HepG2 (cell line): ENCODE results near the gene PTPRH. TPM values are rescaled to one million over a fixed set of nuclear protein-coding genes. Genes with fewer than 3 reads are reported as not detected.

Source experiments
- ASH2L ChIP-seq: fragments of 300-600, 200-600 bp; sonication (generic); IDR thresholded peaks from 2 replicates; pipeline ENCODE4 v1.7.0; 2017; ENCODE audit warnings: low read depth, mild to moderate bottlenecking, moderate library complexity, mixed read lengths, low read length; ENCODE audit not compliant: insufficient read length
- BORCS8-MEF2B ChIP-seq: sonication (generic); formaldehyde crosslinking; IDR thresholded peaks from 2 replicates; pipeline ENCODE4 v1.8.0; 2022; ENCODE audit warnings: mild to moderate bottlenecking, missing genetic modification reagents
- E2F5 ChIP-seq: sonication (generic); formaldehyde crosslinking; conservative IDR thresholded peaks from 2 replicates; pipeline ENCODE4 v1.4.0; 2020; ENCODE audit warnings: missing genetic modification reagents
- ELF3 ChIP-seq: IDR thresholded peaks from 2 replicates; pipeline ENCODE4 v1.6.1; 2016; ENCODE audit warnings: missing genetic modification reagents, missing compliant biosample characterization
- FUBP1 ChIP-seq: sonication (generic); formaldehyde crosslinking; IDR thresholded peaks from 2 replicates; pipeline ENCODE4 v1.5.1; 2020; ENCODE audit warnings: missing genetic modification reagents, mild to moderate bottlenecking, borderline replicate concordance
- GFI1 ChIP-seq: sonication (generic); formaldehyde crosslinking; IDR thresholded peaks from 2 replicates; pipeline ENCODE4 v1.5.0; 2020; ENCODE audit warnings: missing genetic modification reagents, mild to moderate bottlenecking, borderline replicate concordance
- MTF1 ChIP-seq: sonication (generic); formaldehyde crosslinking; IDR thresholded peaks from 2 replicates; pipeline ENCODE4 v1.5.0; 2020; ENCODE audit warnings: missing genetic modification reagents
- NAIF1 ChIP-seq: sonication (generic); formaldehyde crosslinking; IDR thresholded peaks from 2 replicates; pipeline ENCODE4 v1.5.0; 2020; ENCODE audit warnings: mild to moderate bottlenecking, missing genetic modification reagents, borderline replicate concordance
- PPARG ChIP-seq: conservative IDR thresholded peaks from 2 replicates; pipeline ENCODE4 v1.6.1; 2016; ENCODE audit warnings: missing biosample characterization, missing genetic modification reagents
- RBM22 ChIP-seq: fragments of 200-400 bp; formaldehyde crosslinking; optimal IDR thresholded peaks from 2 replicates; pipeline ENCODE3; 2017; ENCODE audit warnings: mild to moderate bottlenecking, low read length, moderate library complexity
- SP2 ChIP-seq: sonication (generic); formaldehyde crosslinking; IDR thresholded peaks from 2 replicates; pipeline ENCODE4 v1.5.1; 2020; ENCODE audit warnings: mild to moderate bottlenecking, missing genetic modification reagents
- TGIF2 ChIP-seq: IDR thresholded peaks from 2 replicates; pipeline ENCODE4 v1.6.1; 2016; ENCODE audit warnings: control low read depth, missing compliant biosample characterization
- THRA ChIP-seq: sonication (generic); formaldehyde crosslinking; IDR thresholded peaks from 2 replicates; pipeline ENCODE4 v1.4.0; 2020; ENCODE audit warnings: missing genetic modification reagents, borderline replicate concordance
- WIZ ChIP-seq: sonication (generic); formaldehyde crosslinking; IDR thresholded peaks from 2 replicates; pipeline ENCODE4 v1.5.1; 2020; ENCODE audit warnings: mild to moderate bottlenecking, missing genetic modification reagents
- ZGPAT ChIP-seq: IDR thresholded peaks from 2 replicates; pipeline ENCODE4 v1.6.1; 2016; ENCODE audit warnings: mild to moderate bottlenecking
- ZNF205 ChIP-seq: IDR thresholded peaks from 2 replicates; pipeline ENCODE4 v1.6.1; 2018; ENCODE audit warnings: missing biosample characterization, missing genetic modification reagents
- ZNF512 ChIP-seq: sonication (generic); formaldehyde crosslinking; IDR thresholded peaks from 2 replicates; pipeline ENCODE4 v1.4.0; 2020; ENCODE audit warnings: mild to moderate bottlenecking, missing genetic modification reagents
- ZNF557 ChIP-seq: sonication (generic); formaldehyde crosslinking; IDR thresholded peaks from 2 replicates; pipeline ENCODE4 v1.4.0; 2020; ENCODE audit warnings: missing genetic modification reagents
- ZNF644 ChIP-seq: IDR thresholded peaks from 2 replicates; pipeline ENCODE4 v1.6.1; 2016; ENCODE audit warnings: low read depth
- polyA plus RNA-seq, 8 experiments: library from polyadenylated mRNA; depleted of rRNA in 3 of 8; stranded (reverse) in 7 of 8; unstranded in 1 of 8; fragments of >200 nt; fragmentation: Illumina TruSeq in 4 of 8; extraction: Trizol in 4 of 8; gene quantifications; 2 replicates each; pipeline versions ENCODE4 v1.2.1 to v1.2.3, GENCODE V29; 2011 to 2016; ENCODE audit warnings: low read depth in 4 of 8, missing spikeins in 1 of 8, mixed read lengths in 1 of 8; ENCODE audit not compliant: insufficient read depth in 1 of 8
- total RNA-seq, 5 experiments: library from RNA; depleted of rRNA; stranded (reverse); fragments of >200 nt; fragmentation: Illumina TruSeq; extraction: Trizol; gene quantifications; 2 replicates each; pipeline ENCODE4 v1.2.3, GENCODE V29; 2016; ENCODE audit warnings: low read depth in 1 of 5
- TF ChIP-seq, protein P1 (sequence below): sonication (generic); formaldehyde crosslinking; IDR thresholded peaks from 2 replicates; pipeline ENCODE4 v1.8.0; 2023; ENCODE audit warnings: mild to moderate bottlenecking, missing genetic modification reagents
- TF ChIP-seq, protein P2 (sequence below): sonication (generic); formaldehyde crosslinking; IDR thresholded peaks from 2 replicates; pipeline ENCODE4 v1.4.0; 2020; ENCODE audit warnings: mild to moderate bottlenecking, missing genetic modification reagents

PTPRH gene
- total and polyA plus RNA-seq, 2 of the 13 experiments (the other 11 are each of a cell fraction or from before 2014, with no cell fraction given), result 14.7 to 125 TPM

GRCh38 chr19:55216461-55217198 is 7.3 kb upstream of the PTPRH start (continued):
- TF ChIP-seq WIZ (CRISPR knock-in tag) (peak; percentile 85), TGIF2 (peak; percentile 98), ZNF644 (no peak), NAIF1 (peak; percentile 90), MTF1 (CRISPR knock-in tag) (peak; percentile 92; the same call in 1 of the 2 replicates), ZGPAT (CRISPR knock-in tag) (peak; percentile 97), BORCS8-MEF2B (CRISPR knock-in tag) (peak; percentile 97), FUBP1 (CRISPR knock-in tag) (peak; percentile 95; the same call in 1 of the 2 replicates), ZNF512 (CRISPR knock-in tag) (no peak), PPARG (CRISPR knock-in tag) (peak; percentile 63), RBM22 (no peak), THRA (CRISPR knock-in tag) (peak; percentile 88), SP2 (peak; percentile 51), GFI1 (peak; percentile 61), ELF3 (CRISPR knock-in tag) (peak; percentile 95), E2F5 (CRISPR knock-in tag) (peak; percentile 53; the same call in 1 of the 2 replicates), ZNF205 (CRISPR knock-in tag) (peak; percentile 76), ASH2L (peak; percentile 61), ZNF557 (CRISPR knock-in tag) (peak; percentile 96)
- TF ChIP-seq, protein P1, sequence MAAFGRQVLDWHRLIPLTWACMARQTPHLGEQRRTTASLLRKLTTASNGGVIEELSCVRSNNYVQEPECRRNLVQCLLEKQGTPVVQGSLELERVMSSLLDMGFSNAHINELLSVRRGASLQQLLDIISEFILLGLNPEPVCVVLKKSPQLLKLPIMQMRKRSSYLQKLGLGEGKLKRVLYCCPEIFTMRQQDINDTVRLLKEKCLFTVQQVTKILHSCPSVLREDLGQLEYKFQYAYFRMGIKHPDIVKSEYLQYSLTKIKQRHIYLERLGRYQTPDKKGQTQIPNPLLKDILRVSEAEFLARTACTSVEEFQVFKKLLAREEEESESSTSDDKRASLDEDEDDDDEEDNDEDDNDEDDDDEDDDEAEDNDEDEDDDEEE (CRISPR knock-in tag), result peak; percentile 98
- TF ChIP-seq, protein P2, sequence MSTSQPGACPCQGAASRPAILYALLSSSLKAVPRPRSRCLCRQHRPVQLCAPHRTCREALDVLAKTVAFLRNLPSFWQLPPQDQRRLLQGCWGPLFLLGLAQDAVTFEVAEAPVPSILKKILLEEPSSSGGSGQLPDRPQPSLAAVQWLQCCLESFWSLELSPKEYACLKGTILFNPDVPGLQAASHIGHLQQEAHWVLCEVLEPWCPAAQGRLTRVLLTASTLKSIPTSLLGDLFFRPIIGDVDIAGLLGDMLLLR (CRISPR knock-in tag), result peak; percentile 32; the same call in 1 of the 2 replicates
